Mononuclear cell (primary cell): ENCODE data around the gene HCN2. TPM values are rescaled to one million over a fixed set of nuclear protein-coding genes. Genes with fewer than 3 reads are reported as not detected.

ENCODE experiments used
- H3K27me3 ChIP-seq: 2 replicates; pipeline ENCODE4 v1.6.0; 2011; ENCODE audit warnings: low read length, control low read depth; ENCODE audit not compliant: insufficient read depth
- H3K4me1 ChIP-seq: 2 replicates; pipeline ENCODE4 v1.5.1; 2011; ENCODE audit warnings: mild to moderate bottlenecking, low read length, control low read depth; ENCODE audit not compliant: insufficient read depth
- H3K4me3 ChIP-seq: 2 replicates; pipeline ENCODE4 v1.5.1; 2011; ENCODE audit warnings: mild to moderate bottlenecking, low read length, moderate library complexity
- H3K9me3 ChIP-seq: 2 replicates; pipeline ENCODE4 v1.5.1; 2011; ENCODE audit warnings: low read depth, mild to moderate bottlenecking, control low read depth, low read length
- total RNA-seq: library from RNA; depleted of rRNA; stranded (reverse); fragments of >200 nt; gene quantifications from one replicate; pipeline ENCODE4 v1.2.3, GENCODE V29; 2012

Gene HCN2
- total RNA-seq: 0.21 TPM

- Histone ChIP-seq H3K9me3 (no peaks in the 10 kb centered on the region), H3K4me3 (no peak within 1 kb of the TSS), H3K27me3 (peaks cover 24% of the 10 kb centered on the region), H3K4me1 (peaks cover 16% of the 10 kb centered on the region)
Measured at GRCh38 chr19:589693-590395, at the start of gene HCN2. TSS of gene HCN2 (plus strand) at chr19:589881. CDS start at chr19:589946, 65 bp downstream.

DNA sequence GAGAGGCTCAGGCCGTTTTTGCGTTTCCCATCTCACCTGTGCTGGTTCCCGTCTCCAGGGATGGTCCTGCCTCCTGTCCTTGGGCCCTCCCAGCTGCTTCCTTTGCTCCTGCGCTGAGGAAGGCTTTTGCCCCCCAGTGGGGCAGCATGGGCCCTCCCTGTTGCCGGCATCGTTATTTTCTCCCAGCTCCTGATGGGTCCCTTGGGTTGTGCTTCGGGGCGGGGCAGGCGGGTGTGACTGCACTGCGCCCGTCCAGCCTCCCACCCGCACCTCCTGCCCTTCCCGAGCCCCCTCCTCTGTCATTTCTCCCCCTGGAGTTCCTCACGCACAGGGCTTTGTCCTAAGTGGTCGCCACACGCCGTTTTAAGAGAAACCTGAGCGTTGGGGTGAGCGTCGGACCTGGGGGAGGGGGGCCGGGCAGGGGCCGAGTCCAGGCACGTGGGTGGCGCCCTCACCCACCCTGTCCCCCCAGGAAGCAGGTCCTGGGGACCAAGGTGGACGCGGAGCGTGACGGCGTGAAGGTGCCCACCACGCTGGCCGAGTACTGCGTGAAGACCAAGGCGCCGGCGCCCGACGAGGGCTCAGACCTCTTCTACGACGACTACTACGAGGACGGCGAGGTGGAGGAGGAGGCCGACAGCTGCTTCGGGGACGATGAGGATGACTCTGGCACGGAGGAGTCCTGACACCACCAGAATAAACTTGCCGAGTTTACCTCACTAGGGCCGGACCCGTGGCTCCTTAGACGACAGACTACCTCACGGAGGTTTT, 48.6 kb upstream of the HCN2 start:
- H3K4me3 ChIP-seq: no peak overlapping the region
- H3K4me1 ChIP-seq: peaks cover 4% of the 10 kb centered on the region
- H3K9me3 ChIP-seq: no peaks in the 10 kb centered on the region
- no peaks in the 10 kb centered on the region for H3K27me3 ChIP-seq

DNA sequence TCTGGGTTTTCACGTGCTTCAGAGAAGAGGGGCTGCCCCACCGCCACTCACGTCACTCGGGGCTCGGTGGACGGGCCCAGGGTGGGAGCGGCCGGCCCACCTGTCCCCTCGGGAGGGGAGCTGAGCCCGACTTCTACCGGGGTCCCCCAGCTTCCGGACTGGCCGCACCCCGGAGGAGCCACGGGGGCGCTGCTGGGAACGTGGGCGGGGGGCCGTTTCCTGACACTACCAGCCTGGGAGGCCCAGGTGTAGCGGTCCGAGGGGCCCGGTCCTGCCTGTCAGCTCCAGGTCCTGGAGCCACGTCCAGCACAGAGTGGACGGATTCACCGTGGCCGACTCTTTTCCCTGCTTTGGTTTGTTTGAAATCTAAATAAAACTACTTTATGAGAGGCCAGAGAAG, 48.0 kb upstream of the HCN2 start:
- no peaks in the 10 kb centered on the region for H3K9me3 ChIP-seq

DNA sequence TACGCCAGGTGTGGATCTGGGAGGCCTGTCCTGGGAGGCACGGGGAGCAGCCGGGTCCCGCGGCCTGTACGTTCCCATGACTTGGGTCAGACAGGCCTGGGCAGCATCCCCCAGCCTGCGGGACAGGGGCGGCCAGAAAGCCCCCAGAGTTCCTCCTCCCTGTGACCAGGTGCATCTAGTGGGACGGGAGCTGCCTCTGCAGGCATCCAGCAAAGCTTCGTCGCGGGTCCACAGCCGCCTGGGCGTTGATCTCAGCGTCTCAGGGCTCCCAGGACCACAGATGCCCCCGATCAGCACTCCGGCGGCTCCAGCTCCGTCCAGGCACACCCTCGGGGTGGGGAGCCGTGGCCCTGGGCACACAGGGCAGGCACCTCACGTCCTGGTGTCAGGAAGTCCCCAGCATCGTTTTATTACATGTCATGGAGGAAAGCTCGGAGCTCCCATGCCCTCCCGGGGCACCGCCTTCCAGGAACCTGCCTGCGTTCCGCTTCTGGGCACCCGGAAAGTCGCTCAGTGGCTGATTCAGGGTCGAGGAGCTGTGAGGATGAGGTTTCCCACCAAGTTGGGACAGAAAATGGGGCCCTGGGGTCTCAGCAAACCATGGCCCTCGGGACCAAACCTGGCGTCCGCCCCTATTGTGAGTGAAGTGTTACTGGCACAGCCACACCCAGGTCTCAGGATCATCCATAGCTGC, 47.4 kb upstream of the HCN2 start:
- no peak overlapping the region for H3K4me3 ChIP-seq
- H3K4me1 ChIP-seq: peaks cover 4% of the 10 kb centered on the region
- H3K9me3 ChIP-seq: no peaks in the 10 kb centered on the region
- H3K27me3 ChIP-seq: no peaks in the 10 kb centered on the region

More for the DNA sequence above, 48.0 kb upstream of the HCN2 start:
- H3K27me3 ChIP-seq: no peaks in the 10 kb centered on the region
- H3K4me1 ChIP-seq: peaks cover 4% of the 10 kb centered on the region
- H3K4me3 ChIP-seq: no peak overlapping the region

GRCh38 chr19:543910-544608, 45.6 kb upstream of the HCN2 start, which contains the start of gene GZMM:
TSS of gene GZMM (plus strand) at chr19:544053. CDS start at chr19:544072, 19 bp downstream.
- peak within 1 kb of the TSS; percentile 40 for H3K4me3 ChIP-seq
- H3K27me3 ChIP-seq: no peaks in the 10 kb centered on the region
- H3K4me1 ChIP-seq: peaks cover 4% of the 10 kb centered on the region
- no peaks in the 10 kb centered on the region for H3K9me3 ChIP-seq

DNA sequence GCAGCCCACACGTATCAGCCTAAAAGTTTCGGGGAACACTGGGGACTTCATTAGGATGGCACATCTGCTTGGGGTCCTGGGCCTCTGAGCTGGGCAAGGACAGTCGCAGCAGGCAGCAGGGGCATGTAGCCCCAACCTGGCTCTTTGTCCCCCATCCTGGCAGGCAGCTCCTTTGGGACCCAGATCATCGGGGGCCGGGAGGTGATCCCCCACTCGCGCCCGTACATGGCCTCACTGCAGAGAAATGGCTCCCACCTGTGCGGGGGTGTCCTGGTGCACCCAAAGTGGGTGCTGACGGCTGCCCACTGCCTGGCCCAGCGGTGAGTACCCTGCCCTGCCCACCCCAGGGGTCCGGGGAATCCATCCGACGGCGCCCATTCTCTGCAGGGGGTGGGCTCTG, 42.6 kb upstream of the HCN2 start:
- H3K27me3 ChIP-seq: no peaks in the 10 kb centered on the region
- H3K4me1 ChIP-seq: peaks cover 4% of the 10 kb centered on the region
- no peaks in the 10 kb centered on the region for H3K9me3 ChIP-seq
- H3K4me3 ChIP-seq: no peak overlapping the region

- no peak overlapping the region for H3K4me3 ChIP-seq
- peaks cover 4% of the 10 kb centered on the region for H3K4me1 ChIP-seq
- H3K27me3 ChIP-seq: no peaks in the 10 kb centered on the region
- H3K9me3 ChIP-seq: no peaks in the 10 kb centered on the region
Measured at GRCh38 chr19:547836-548720, 41.6 kb upstream of the HCN2 start.

DNA sequence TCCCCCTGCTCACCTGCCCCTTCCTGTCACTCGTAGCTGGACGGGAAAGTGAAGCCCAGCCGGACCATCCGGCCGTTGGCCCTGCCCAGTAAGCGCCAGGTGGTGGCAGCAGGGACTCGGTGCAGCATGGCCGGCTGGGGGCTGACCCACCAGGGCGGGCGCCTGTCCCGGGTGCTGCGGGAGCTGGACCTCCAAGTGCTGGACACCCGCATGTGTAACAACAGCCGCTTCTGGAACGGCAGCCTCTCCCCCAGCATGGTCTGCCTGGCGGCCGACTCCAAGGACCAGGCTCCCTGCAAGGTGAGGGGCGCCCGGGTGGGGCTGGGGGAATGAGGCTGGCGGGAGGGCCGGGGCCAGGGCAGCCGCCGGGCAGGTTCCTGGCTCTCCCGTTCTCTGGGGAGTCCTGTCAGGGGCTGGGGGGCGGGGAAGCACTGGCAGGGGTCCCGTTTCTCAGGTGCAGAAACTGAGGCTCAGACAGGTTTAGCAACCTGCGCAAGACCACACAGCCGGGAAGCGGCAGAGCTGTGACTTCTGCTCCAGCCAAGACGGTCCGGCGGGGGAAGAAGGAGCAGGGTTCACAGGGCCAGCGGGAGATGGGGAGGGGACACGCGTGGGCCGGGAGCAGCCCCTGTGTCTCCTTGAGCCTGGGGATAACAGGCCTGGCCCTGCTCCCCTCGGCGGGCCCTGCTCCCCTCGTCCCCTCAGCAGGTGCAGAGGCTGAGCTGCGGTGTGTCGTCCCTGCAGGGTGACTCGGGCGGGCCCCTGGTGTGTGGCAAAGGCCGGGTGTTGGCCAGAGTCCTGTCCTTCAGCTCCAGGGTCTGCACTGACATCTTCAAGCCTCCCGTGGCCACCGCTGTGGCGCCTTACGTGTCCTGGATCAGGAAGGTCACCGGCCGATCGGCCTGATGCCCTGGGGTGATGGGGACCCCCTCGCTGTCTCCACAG, 40.5 kb upstream of the HCN2 start:
- H3K9me3 ChIP-seq: no peaks in the 10 kb centered on the region
- no peaks in the 10 kb centered on the region for H3K27me3 ChIP-seq
- no peak overlapping the region for H3K4me3 ChIP-seq
- H3K4me1 ChIP-seq: peaks cover 4% of the 10 kb centered on the region

GRCh38 chr19:554817-555216, 34.9 kb upstream of the HCN2 start:
- peaks cover 6% of the 10 kb centered on the region for H3K4me1 ChIP-seq
- H3K27me3 ChIP-seq: no peaks in the 10 kb centered on the region
- H3K4me3 ChIP-seq: no peak overlapping the region
- no peaks in the 10 kb centered on the region for H3K9me3 ChIP-seq

DNA sequence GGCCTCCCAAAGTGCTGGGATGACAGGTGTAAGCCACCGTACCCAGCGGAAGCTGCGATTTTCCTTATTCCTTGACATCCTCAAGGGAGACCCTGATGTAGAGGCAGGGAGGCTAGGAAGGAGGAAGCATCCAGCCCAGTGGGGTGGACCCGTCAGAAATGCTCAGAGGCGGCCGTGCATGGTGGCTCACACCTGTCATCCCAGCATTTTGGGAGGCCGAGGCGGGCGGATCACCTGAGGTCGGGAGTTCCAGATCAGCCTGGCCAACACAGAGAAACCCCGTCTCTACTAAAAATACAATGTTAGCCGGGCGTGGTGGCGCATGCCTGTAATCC, 34.2 kb upstream of the HCN2 start:
- H3K9me3 ChIP-seq: no peaks in the 10 kb centered on the region
- H3K27me3 ChIP-seq: no peaks in the 10 kb centered on the region
- no peak overlapping the region for H3K4me3 ChIP-seq
- H3K4me1 ChIP-seq: peaks cover 6% of the 10 kb centered on the region

- peaks cover 6% of the 10 kb centered on the region for H3K4me1 ChIP-seq
- H3K9me3 ChIP-seq: no peaks in the 10 kb centered on the region
- H3K27me3 ChIP-seq: no peaks in the 10 kb centered on the region
- no peak overlapping the region for H3K4me3 ChIP-seq
Measured at GRCh38 chr19:556611-557382, 32.9 kb upstream of the HCN2 start.

DNA sequence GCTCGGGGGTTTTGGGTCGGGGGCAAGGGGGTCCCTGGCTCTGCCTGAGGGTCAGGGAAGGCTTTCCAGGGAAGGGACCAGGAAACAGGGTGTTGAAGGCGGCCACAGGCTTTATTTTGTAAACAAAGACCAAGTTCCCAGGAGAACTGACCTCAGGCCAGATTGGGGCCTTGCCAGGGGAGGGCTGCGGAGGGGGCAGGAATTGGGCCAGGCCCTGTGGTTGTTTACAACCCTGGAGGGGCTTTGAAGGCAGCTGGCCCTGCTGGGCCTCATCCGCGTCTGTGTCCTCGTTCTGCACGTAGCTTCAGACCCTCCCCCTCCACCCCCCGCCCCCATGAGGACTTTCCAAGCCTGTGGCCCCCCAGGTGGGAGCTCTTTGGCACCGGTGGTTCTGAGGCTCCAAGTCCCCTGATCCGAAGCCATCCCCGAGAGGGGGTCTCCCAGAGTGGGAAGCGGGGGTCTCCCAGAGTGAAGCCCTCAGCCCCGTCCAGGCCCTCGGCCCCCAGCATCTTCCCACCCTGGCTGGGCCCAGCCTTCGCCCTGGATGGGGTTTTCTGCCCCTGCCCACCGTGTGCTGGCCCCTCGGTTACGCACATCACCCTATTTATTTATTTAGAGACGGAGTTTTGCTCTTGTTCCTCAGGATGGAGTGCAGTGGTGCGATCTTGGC, 30.8 kb upstream of the HCN2 start:
- Histone ChIP-seq H3K27me3 (no peaks in the 10 kb centered on the region), H3K4me1 (peaks cover 6% of the 10 kb centered on the region), H3K4me3 (no peak overlapping the region), H3K9me3 (no peaks in the 10 kb centered on the region)
